Measurements from ENCODE around the gene CDH4.

CDH4 gene

GRCh38 chr20:61949714-61950640, 697.9 kb downstream of the CDH4 start:
- DNase-seq (ENCODE audit: low spot score): no peak

GRCh38 chr20:61950641-61951071, 698.6 kb downstream of the CDH4 start:
- DNase-seq (ENCODE audit: low spot score): no peak

GRCh38 chr20:61951695-61952533, 699.9 kb downstream of the CDH4 start:
- DNase-seq (ENCODE audit: low spot score): no peak

- DNase-seq (ENCODE audit: low spot score): no peak
Observed at GRCh38 chr20:61953037-61954021, 701.3 kb downstream of the CDH4 start.

GRCh38 chr20:61954276-61955021, 702.4 kb downstream of the CDH4 start:
- no peak for DNase-seq (ENCODE audit: low spot score)

- DNase-seq (ENCODE audit: low spot score): no peak
Observed at GRCh38 chr20:61955668-61956395, 703.8 kb downstream of the CDH4 start.

GRCh38 chr20:61956396-61957342, 704.6 kb downstream of the CDH4 start:
- DNase-seq (ENCODE audit: low spot score): no peak

- DNase-seq (ENCODE audit: low spot score): no peak
Observed at GRCh38 chr20:61957961-61958715, 706.1 kb downstream of the CDH4 start.

- no peak for DNase-seq (ENCODE audit: low spot score)
Observed at GRCh38 chr20:61958773-61959700, 707.0 kb downstream of the CDH4 start.

GRCh38 chr20:61960836-61961235, 708.8 kb downstream of the CDH4 start:
- no peak for DNase-seq (ENCODE audit: low spot score)

- no peak for DNase-seq (ENCODE audit: low spot score)
Observed at GRCh38 chr20:61963149-61963548, 711.1 kb downstream of the CDH4 start.

GRCh38 chr20:61963885-61964674, 712.0 kb downstream of the CDH4 start:
- DNase-seq (ENCODE audit: low spot score): no peak

- no peak for DNase-seq (ENCODE audit: low spot score)
Observed at GRCh38 chr20:61964675-61965605, 712.9 kb downstream of the CDH4 start.

GRCh38 chr20:61965606-61966491, 713.8 kb downstream of the CDH4 start:
- DNase-seq (ENCODE audit: low spot score): no peak
